H1 (cell line): Measurements from ENCODE around the gene THBS1. TPM values are rescaled to one million over a fixed set of nuclear protein-coding genes. Genes with fewer than 3 reads are reported as not detected.

Experiments used
- CTCF ChIA-PET: fragments of 300-600 bp; sonication (Branson Sonifier 250); formaldehyde crosslinking; loops from one replicate; lab custom pipeline; 2021; ENCODE audit not compliant: partially characterized antibody; lab: Charles Lee
- POLR2A ChIA-PET: fragments of 300-600 bp; sonication (Branson Sonifier 250); formaldehyde crosslinking; loops from one replicate; lab custom pipeline; 2021; ENCODE audit warnings: inconsistent platforms; ENCODE audit not compliant: partially characterized antibody; lab: Charles Lee
- DNase-seq, 2 experiments: peaks; one replicate each; pipeline versions ENCODE4 v3.0.0 to v3.0.0-alpha.2; 2010 to 2022; ENCODE audit warnings: low spot score in 2 of 2, low read depth in 1 of 2, mixed read lengths in 1 of 2
- FAIRE-seq: peaks from 2 replicates; lab custom pipeline; 2011; peaks lifted over from hg19 to GRCh38; lab: Jason Lieb, UNC
- H2AFZ ChIP-seq: 2 replicates; pipeline ENCODE4 v1.8.1; 2012; ENCODE audit warnings: low read length, inconsistent platforms
- H2AK5ac ChIP-seq: 2 replicates; pipeline ENCODE4 v1.6.1; 2013; ENCODE audit warnings: low read depth, low read length
- H2BK120ac ChIP-seq: replicated peaks from 2 replicates; pipeline ENCODE3; 2013; ENCODE audit warnings: low read depth, low read length, inconsistent platforms
- H2BK12ac ChIP-seq: 2 replicates; pipeline ENCODE4 v1.6.1; 2013; ENCODE audit warnings: low read depth, low read length
- H2BK15ac ChIP-seq: 2 replicates; pipeline ENCODE4 v1.6.1; 2013; ENCODE audit warnings: low read length
- H2BK20ac ChIP-seq: 2 replicates; pipeline ENCODE4 v1.6.1; 2013; ENCODE audit warnings: low read length
- H2BK5ac ChIP-seq: 2 replicates; pipeline ENCODE4 v1.6.1; 2013; ENCODE audit warnings: low read depth, low read length
- H3K14ac ChIP-seq: 2 replicates; pipeline ENCODE4 v1.6.1; 2013; ENCODE audit warnings: inconsistent platforms; ENCODE audit not compliant: insufficient read length
- H3K18ac ChIP-seq: 2 replicates; pipeline ENCODE4 v1.6.1; 2013; ENCODE audit warnings: low read length; ENCODE audit errors: extremely low read depth
- H3K23ac ChIP-seq: 2 replicates; pipeline ENCODE4 v1.6.1; 2013; ENCODE audit warnings: inconsistent platforms; ENCODE audit not compliant: insufficient read length
- H3K23me2 ChIP-seq: 2 replicates; pipeline ENCODE4 v1.6.1; 2013; ENCODE audit warnings: low read depth, low read length
- H3K27ac ChIP-seq: 2 replicates; pipeline ENCODE4 v1.6.1; 2011; ENCODE audit warnings: low read depth, low read length, inconsistent platforms
- H3K27me3 ChIP-seq, 4 experiments: replicated peaks in 1 of 4; 1 replicate in 1 of 4; 2 replicates in 3 of 4; pipeline versions ENCODE4 v1.6.1 to v1.8.1; 2011 to 2013; ENCODE audit warnings: low read length in 3 of 4, mild to moderate bottlenecking in 3 of 4, inconsistent platforms in 2 of 4, mixed read lengths in 2 of 4, moderate library complexity in 1 of 4; ENCODE audit not compliant: control insufficient read depth in 3 of 4, insufficient read depth in 3 of 4; ENCODE audit errors: extremely low read depth in 1 of 4
- H3K36me3 ChIP-seq, 4 experiments: 2 replicates each; pipeline versions ENCODE4 v1.6.1 to v1.8.1; 2011 to 2013; ENCODE audit warnings: mild to moderate bottlenecking in 4 of 4, low read length in 3 of 4, moderate library complexity in 2 of 4, control low read depth in 1 of 4, inconsistent platforms in 1 of 4; ENCODE audit not compliant: insufficient read depth in 4 of 4, control insufficient read depth in 2 of 4
- H3K4ac ChIP-seq: replicated peaks from 2 replicates; pipeline ENCODE3; 2013; ENCODE audit warnings: low read length, low read depth, mixed read lengths, inconsistent platforms; ENCODE audit not compliant: insufficient read length
- H3K4me1 ChIP-seq, 4 experiments: replicated peaks in 1 of 4; 1 replicate in 1 of 4; 2 replicates in 3 of 4; pipeline versions ENCODE4 v1.6.1 to v1.8.1; 2011 to 2013; ENCODE audit warnings: low read length in 3 of 4, inconsistent platforms in 2 of 4, mixed read lengths in 1 of 4; ENCODE audit not compliant: insufficient read depth in 4 of 4, control insufficient read depth in 3 of 4
- H3K4me2 ChIP-seq, 2 experiments: 2 replicates each; pipeline versions ENCODE4 v1.6.1 to v1.8.1; 2011 to 2013; ENCODE audit warnings: low read depth in 2 of 2, low read length in 2 of 2, control low read depth in 1 of 2, inconsistent platforms in 1 of 2, mild to moderate bottlenecking in 1 of 2; ENCODE audit not compliant: insufficient read depth in 1 of 2
- H3K4me3 ChIP-seq, 4 experiments: fragments of 200-600, 300-600 bp in 1 of 4; sonication (generic), shearing (Covaris generic), sonication (Bioruptor Twin) in 1 of 4; 2 replicates each; pipeline versions ENCODE4 v1.5.1 to v1.8.1; 2011 to 2016; ENCODE audit warnings: low read length in 4 of 4, low read depth in 3 of 4, control low read depth in 2 of 4, inconsistent platforms in 2 of 4, mild to moderate bottlenecking in 2 of 4, mixed read lengths in 1 of 4, moderate library complexity in 1 of 4; ENCODE audit not compliant: insufficient read depth in 2 of 4; ENCODE audit errors: extremely low read depth in 1 of 4
- H3K56ac ChIP-seq: replicated peaks from 2 replicates; pipeline ENCODE3; 2013; ENCODE audit warnings: low read depth, mild to moderate bottlenecking, mixed read lengths, low read length, inconsistent platforms; ENCODE audit not compliant: insufficient read length
- H3K79me1 ChIP-seq: 2 replicates; pipeline ENCODE4 v1.6.1; 2013; ENCODE audit warnings: low read depth, low read length, control low read depth
- H3K79me2 ChIP-seq, 2 experiments: 2 replicates each; pipeline versions ENCODE4 v1.6.1 to v1.8.1; 2012 to 2013; ENCODE audit warnings: low read length in 2 of 2, mild to moderate bottlenecking in 2 of 2, inconsistent platforms in 1 of 2; ENCODE audit not compliant: insufficient read depth in 2 of 2, control insufficient read depth in 1 of 2
- H3K9ac ChIP-seq, 4 experiments: replicated peaks in 1 of 4; 1 replicate in 1 of 4; 2 replicates in 3 of 4; pipeline versions ENCODE4 v1.6.1 to v1.8.1; 2011 to 2013; ENCODE audit warnings: low read depth in 3 of 4, low read length in 3 of 4, control low read depth in 2 of 4, mild to moderate bottlenecking in 2 of 4, moderate library complexity in 2 of 4, inconsistent platforms in 1 of 4; ENCODE audit errors: extremely low read depth in 1 of 4
- H3K9me3 ChIP-seq, 2 experiments: 2 replicates each; pipeline versions ENCODE4 v1.6.1 to v1.8.1; 2012 to 2013; ENCODE audit warnings: mild to moderate bottlenecking in 2 of 2, moderate library complexity in 2 of 2, control low read depth in 1 of 2, inconsistent platforms in 1 of 2, low read depth in 1 of 2, low read length in 1 of 2, mixed read lengths in 1 of 2; ENCODE audit not compliant: insufficient read depth in 2 of 2
- H4K20me1 ChIP-seq, 2 experiments: replicated peaks in 1 of 2; 2 replicates each; pipeline versions ENCODE3 to v1.8.1; 2011 to 2013; ENCODE audit warnings: inconsistent platforms in 2 of 2, low read length in 2 of 2, mild to moderate bottlenecking in 1 of 2; ENCODE audit not compliant: insufficient read depth in 2 of 2, control insufficient read depth in 1 of 2
- H4K5ac ChIP-seq: 2 replicates; pipeline ENCODE4 v1.6.1; 2013; ENCODE audit warnings: low read length, low read depth, mixed read lengths, inconsistent platforms; ENCODE audit not compliant: insufficient read length
- H4K8ac ChIP-seq: 2 replicates; pipeline ENCODE4 v1.8.0; 2013; ENCODE audit warnings: mild to moderate bottlenecking, moderate library complexity, low read length, inconsistent platforms; ENCODE audit not compliant: insufficient read depth; ENCODE audit errors: extremely low read depth
- H4K91ac ChIP-seq: replicated peaks from 2 replicates; pipeline ENCODE3; 2013; ENCODE audit warnings: low read length, mixed read lengths, inconsistent platforms; ENCODE audit not compliant: insufficient read length
- BCL11A ChIP-seq, 2 experiments: IDR thresholded peaks; one replicate each; pipeline ENCODE4 v1.6.1; 2011; ENCODE audit warnings: low read depth in 2 of 2, low read length in 2 of 2, mild to moderate bottlenecking in 2 of 2
- CBX5 ChIP-seq: fragments of 300-800, 300-1000 bp; sonication (generic); IDR thresholded peaks from 2 replicates; pipeline ENCODE4 v1.7.1; 2016; ENCODE audit warnings: antibody characterized with exemption, low read length, low read depth
- CHD1 ChIP-seq: IDR thresholded peaks from 2 replicates; pipeline ENCODE4 v1.6.1; 2012; ENCODE audit warnings: low read depth, low read length, improper control_type of control experiment
- GABPA ChIP-seq: IDR thresholded peaks from 2 replicates; pipeline ENCODE4 v1.6.1; 2011; ENCODE audit warnings: mild to moderate bottlenecking, low read length, moderate library complexity, borderline replicate concordance; ENCODE audit not compliant: insufficient read depth
- KDM4A ChIP-seq: IDR thresholded peaks from one replicate; pipeline ENCODE4 v1.7.1; 2012; ENCODE audit warnings: low read depth, mild to moderate bottlenecking, moderate library complexity, low read length, inconsistent platforms; ENCODE audit not compliant: severe bottlenecking
- RFX5 ChIP-seq: IDR thresholded peaks from 2 replicates; pipeline ENCODE4 v1.6.1; 2011; ENCODE audit warnings: low read depth, low read length, improper control_type of control experiment, borderline replicate concordance
- SIN3A ChIP-seq, 2 experiments: IDR thresholded peaks in 1 of 2; conservative IDR thresholded peaks in 1 of 2; 2 replicates each; pipeline ENCODE4 v1.6.1; 2011 to 2012; ENCODE audit warnings: low read length in 2 of 2, improper control_type of control experiment in 1 of 2, low read depth in 1 of 2, mild to moderate bottlenecking in 1 of 2
- SIRT6 ChIP-seq: IDR thresholded peaks from one replicate; pipeline ENCODE4 v1.7.1; 2012; ENCODE audit warnings: low read length, inconsistent platforms
- SP4 ChIP-seq: IDR thresholded peaks from 2 replicates; pipeline ENCODE4 v1.6.1; 2012; ENCODE audit warnings: low read length, inconsistent platforms
- SRF ChIP-seq: IDR thresholded peaks from 2 replicates; pipeline ENCODE4 v1.6.1; 2011; ENCODE audit warnings: mild to moderate bottlenecking, low read depth, low read length, moderate library complexity
- TAF1 ChIP-seq: IDR thresholded peaks from 2 replicates; pipeline ENCODE4 v1.6.1; 2011; ENCODE audit warnings: mild to moderate bottlenecking, low read depth, low read length
- TAF7 ChIP-seq: optimal IDR thresholded peaks from 2 replicates; pipeline ENCODE3; 2011; ENCODE audit warnings: low read depth, mild to moderate bottlenecking, inconsistent platforms, low read length, moderate library complexity, borderline replicate concordance
- USF2 ChIP-seq: IDR thresholded peaks from 2 replicates; pipeline ENCODE4 v1.6.1; 2011; ENCODE audit warnings: low read length, improper control_type of control experiment
- WGBS, 2 experiments: shearing (Covaris generic) in 1 of 2; methylation state at CpG; one replicate each; pipeline versions ENCODE4 v1.1.6 to v1.1.7; 2013 to 2015; ENCODE audit warnings: low lambda C conversion rate in 2 of 2, mixed read lengths in 2 of 2, inconsistent platforms in 1 of 2, low coverage in 1 of 2, missing lambda C conversion rate in 1 of 2; ENCODE audit not compliant: insufficient replicate concordance in 2 of 2, insufficient coverage in 1 of 2, insufficient read length in 1 of 2; ENCODE audit errors: extremely low coverage in 1 of 2, missing lambda C conversion rate in 1 of 2; 5-methylcytosine and 5-hydroxymethylcytosine counted together
- polyA plus RNA-seq, 7 experiments: library from polyadenylated mRNA; depleted of rRNA in 3 of 7; stranded (reverse) in 5 of 7; unstranded in 2 of 7; fragments of >200 nt in 5 of 7; fragments of 200-250 nt in 2 of 7; gene quantifications; 1 replicate in 5 of 7; 2 replicates in 1 of 7; 4 replicates in 1 of 7; pipeline versions ENCODE4 v1.2.1 to v1.2.3, GENCODE V29; 2011 to 2013; ENCODE audit warnings: missing spikeins in 2 of 7, mixed read lengths in 2 of 7
- total RNA-seq: library from RNA; stranded (reverse); fragmentation: NEBNext Ultra II Directional; extraction: Animal tissue kit (Norgen Biotek cat#: 25700); gene quantifications from 2 replicates; pipeline ENCODE4 v1.2.1, GENCODE V29; 2021
- TF ChIP-seq, protein P1 (sequence below): IDR thresholded peaks from 2 replicates; pipeline ENCODE4 v1.6.1; 2012; ENCODE audit warnings: inconsistent platforms

Gene THBS1
- total and polyA plus RNA-seq, 2 of the 8 experiments (the other 6 are each of a cell fraction or from before 2014, with no cell fraction given), result 10.3 to 63.3 TPM

DNA sequence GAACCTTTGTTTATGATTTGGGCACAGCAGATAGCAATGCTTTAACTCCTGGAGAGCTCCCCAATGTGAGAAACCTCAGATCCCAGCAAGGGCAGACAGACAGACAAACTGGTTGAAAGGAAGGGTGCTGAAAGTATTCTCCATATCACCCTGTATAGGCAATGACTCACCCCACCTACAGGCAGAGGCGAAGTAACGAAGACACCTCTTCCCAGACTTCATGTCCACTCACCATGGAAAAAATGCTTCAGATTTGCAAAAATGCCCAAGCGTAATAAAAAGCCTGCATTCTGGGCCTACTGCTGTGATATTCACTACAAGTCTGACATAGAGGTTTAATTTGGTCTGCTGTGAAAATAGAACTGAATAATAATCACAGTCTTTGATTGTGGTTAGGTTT lies 50.5 kb downstream of the THBS1 start:
- H2BK12ac ChIP-seq, result no peak overlapping the region
- TF ChIP-seq SIN3A (conservative IDR thresholded peaks at IDR 0.05 in 1 of 2, IDR thresholded peaks at IDR 0.05 in 1 of 2; ENCODE audit: low read depth in 1 of 2, low read length in 2 of 2) (no peak), CHD1 (no peak), TAF7 (no peak), SP4 (no peak), CBX5 (no peak), RFX5 (no peak), BCL11A (IDR thresholded peaks at IDR 0.05; ENCODE audit: low read depth in 2 of 2, low read length in 2 of 2) (no peak), GABPA (no peak), SIRT6 (no peak), SRF (no peak), KDM4A (no peak), TAF1 (no peak), USF2 (no peak)
- TF ChIP-seq, protein P1, sequence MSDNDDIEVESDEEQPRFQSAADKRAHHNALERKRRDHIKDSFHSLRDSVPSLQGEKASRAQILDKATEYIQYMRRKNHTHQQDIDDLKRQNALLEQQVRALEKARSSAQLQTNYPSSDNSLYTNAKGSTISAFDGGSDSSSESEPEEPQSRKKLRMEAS, result no peak

More for the DNA sequence above, 50.5 kb downstream of the THBS1 start:
- Histone ChIP-seq H3K56ac (no peak overlapping the region), H3K9me3 (no peaks in the 10 kb centered on the region), H3K4me1 (no peaks in the 10 kb centered on the region; a peak in 2 of 7 replicates), H2BK120ac (no peak overlapping the region), H3K9ac (no peak overlapping the region), H2AFZ (no peak overlapping the region), H3K27me3 (no peaks in the 10 kb centered on the region), H3K27ac (no peak overlapping the region), H3K36me3 (no peaks in the 10 kb centered on the region), H3K79me2 (no peaks in the 10 kb centered on the region), H3K18ac (no peak overlapping the region), H3K79me1 (no peaks in the 10 kb centered on the region), H3K4me2 (no peak overlapping the region), H4K5ac (no peak overlapping the region), H3K4me3 (no peak overlapping the region), H3K23me2 (no peaks in the 10 kb centered on the region), H4K91ac (no peak overlapping the region), H2BK15ac (no peak overlapping the region), H2BK5ac (no peak overlapping the region), H2AK5ac (no peak overlapping the region), H3K14ac (no peak overlapping the region), H3K4ac (no peak overlapping the region), H4K8ac (no peak overlapping the region), H2BK20ac (no peak overlapping the region), H4K20me1 (no peaks in the 10 kb centered on the region), H3K23ac (no peak overlapping the region)
- POLR2A ChIA-PET, result no interaction called here
- WGBS, 2 experiments, result 91% methylated on average over 3 of the region's 3 CpGs; no CpG with 5 or more reads in 1 of the 2 experiments
- no peak for DNase-seq
- CTCF ChIA-PET, result interaction anchor here (0.8 to 5.6 kb wide), 5 partner anchors 13 to 126 kb away, joined by 3 to 25 read pairs (median 4); no protein-coding TSS in a partner anchor
- FAIRE-seq, result no peak
